Panc1 (cell line): ENCODE results near the gene KNDC1. TPM values are rescaled to one million over a fixed set of nuclear protein-coding genes. Genes with fewer than 3 reads are reported as not detected.

Experiments
- ATAC-seq: fragments of 200-7000 bp; cut with Tn5 transposase; 2 replicates; pipeline ENCODE4 v1.9.1; 2020; ENCODE audit warnings: mild to moderate bottlenecking, moderate library complexity
- BruUV-seq: library from RNA; stranded (reverse); fragments of 400-500 nt; replicated peaks from 2 replicates; lab custom pipeline; 2021; lab: Mats Ljungman, UMichigan
- CTCF ChIA-PET: fragments of 300-600 bp; sonication (Branson Sonifier 250); formaldehyde crosslinking; loops from one replicate; lab custom pipeline; 2022; ENCODE audit warnings: antibody characterized with exemption; lab: Charles Lee
- POLR2A ChIA-PET: fragments of 300-600 bp; sonication (Branson Sonifier 250); formaldehyde crosslinking; loops from one replicate; lab custom pipeline; 2022; ENCODE audit warnings: antibody characterized with exemption; lab: Charles Lee
- DNase-seq: peaks from one replicate; pipeline ENCODE4 v3.0.0-alpha.2; 2010; ENCODE audit warnings: low read depth, low spot score
- H3K27ac ChIP-seq: 2 replicates; pipeline ENCODE4 v1.5.1; 2011; ENCODE audit warnings: mild to moderate bottlenecking, low read length, inconsistent platforms
- H3K27me3 ChIP-seq: fragments of 200-500 bp; sonication (Bioruptor generic); 2 replicates; pipeline ENCODE4 v1.6.0; 2014; ENCODE audit warnings: low read length, inconsistent platforms; ENCODE audit not compliant: control insufficient read depth, insufficient read depth
- H3K36me3 ChIP-seq: fragments of 200-500 bp; sonication (Bioruptor generic); 2 replicates; pipeline ENCODE4 v1.5.1; 2014; ENCODE audit warnings: inconsistent platforms, mild to moderate bottlenecking, low read length, moderate library complexity; ENCODE audit not compliant: control insufficient read depth, insufficient read depth
- H3K4me1 ChIP-seq: 2 replicates; pipeline ENCODE4 v1.5.1; 2011; ENCODE audit warnings: inconsistent platforms, mild to moderate bottlenecking, low read length, moderate library complexity; ENCODE audit not compliant: control insufficient read depth, insufficient read depth
- H3K4me3 ChIP-seq, 2 experiments: 2 replicates each; pipeline ENCODE4 v1.5.1; 2011 to 2012; ENCODE audit warnings: low read depth in 2 of 2, low read length in 2 of 2, mild to moderate bottlenecking in 2 of 2, inconsistent platforms in 1 of 2, moderate library complexity in 1 of 2
- H3K9me3 ChIP-seq: fragments of 200-500 bp; sonication (Bioruptor generic); 2 replicates; pipeline ENCODE4 v1.5.1; 2014; ENCODE audit warnings: low read depth, mild to moderate bottlenecking, inconsistent platforms, low read length, moderate library complexity; ENCODE audit not compliant: control insufficient read depth, insufficient read depth
- CTCF ChIP-seq: fragments of 450-650 bp; IDR thresholded peaks from 2 replicates; pipeline ENCODE4 v1.5.1; 2017; ENCODE audit warnings: mild to moderate bottlenecking
- POLR2AphosphoS5 ChIP-seq: IDR thresholded peaks from 2 replicates; pipeline ENCODE4 v1.6.1; 2012; ENCODE audit warnings: mild to moderate bottlenecking, low read depth, low read length, moderate library complexity
- REST ChIP-seq, 2 experiments: IDR thresholded peaks; 2 replicates each; pipeline ENCODE4 v1.6.1; 2011 to 2012; ENCODE audit warnings: low read depth in 2 of 2, control low read depth in 1 of 2, low read length in 1 of 2, mild to moderate bottlenecking in 1 of 2, moderate library complexity in 1 of 2; ENCODE audit not compliant: insufficient read depth in 1 of 2
- SIN3A ChIP-seq: IDR thresholded peaks from 2 replicates; pipeline ENCODE4 v1.6.1; 2012; ENCODE audit warnings: low read depth, mild to moderate bottlenecking, low read length, moderate library complexity, borderline replicate concordance; ENCODE audit not compliant: insufficient read depth
- TCF7L2 ChIP-seq: IDR thresholded peaks from 2 replicates; pipeline ENCODE4 v1.6.1; 2011; ENCODE audit warnings: mild to moderate bottlenecking, low read depth, low read length, inconsistent platforms
- in situ Hi-C: cut with HindIII; loops from 2 replicates; pipeline ENCODE4 v1.10.0; 2016; ENCODE audit warnings: low sequenced_read_pairs, low pct_unique_long_range_greater_than_20kb
- intact Hi-C: fragments of 100-400 bp; cut with micrococcal nuclease; formaldehyde crosslinking; loops from one replicate; pipeline ENCODE4 v1.10.0; 2022; ENCODE audit not compliant: unreplicated experiment
- total RNA-seq: library from RNA; stranded (reverse); gene quantifications from one replicate; pipeline ENCODE4 v1.2.1, GENCODE V29; 2021; ENCODE audit not compliant: unreplicated experiment

The KNDC1 gene
- total RNA-seq, 1 experiment from 2014 or later = 2.6 TPM

GRCh38 chr10:133202778-133203651 is 43.0 kb downstream of the KNDC1 start:
- H3K9me3 ChIP-seq = no peaks in the 10 kb centered on the region
- intact Hi-C loops (no loop called here), in situ Hi-C loops (no loop called here)
- ATAC-seq (no peak), DNase-seq (no peak)
- H3K4me1 ChIP-seq = no peaks in the 10 kb centered on the region
- TF ChIP-seq SIN3A (no peak), CTCF (no peak), REST (IDR thresholded peaks at IDR 0.05; ENCODE audit: insufficient read depth in 1 of 2, low read depth in 2 of 2, low read length in 1 of 2) (no peak), POLR2AphosphoS5 (no peak), TCF7L2 (no peak)
- POLR2A ChIA-PET = no interaction called here
- H3K4me3 ChIP-seq = no peak overlapping the region
- no peaks in the 10 kb centered on the region for H3K27me3 ChIP-seq
- H3K27ac ChIP-seq = no peak overlapping the region
- no TSS peak for BruUV-seq
- CTCF ChIA-PET = no interaction called here
- H3K36me3 ChIP-seq = no peaks in the 10 kb centered on the region

- intact Hi-C loops = no loop called here
- H3K4me3 ChIP-seq = no peak overlapping the region
- POLR2A ChIA-PET = no interaction called here
- TF ChIP-seq CTCF (no peak), REST (IDR thresholded peaks at IDR 0.05; ENCODE audit: insufficient read depth in 1 of 2, low read depth in 2 of 2, low read length in 1 of 2) (no peak), SIN3A (no peak), POLR2AphosphoS5 (no peak), TCF7L2 (no peak)
- no peaks in the 10 kb centered on the region for H3K36me3 ChIP-seq
- in situ Hi-C loops = no loop called here
- H3K27ac ChIP-seq = no peak overlapping the region
- no peak for DNase-seq
- no peak for ATAC-seq
- H3K4me1 ChIP-seq = no peaks in the 10 kb centered on the region
- H3K9me3 ChIP-seq = no peaks in the 10 kb centered on the region
- no peaks in the 10 kb centered on the region for H3K27me3 ChIP-seq
- BruUV-seq = no TSS peak
- CTCF ChIA-PET = no interaction called here
Observed at GRCh38 chr10:133203652-133204195, 43.7 kb downstream of the KNDC1 start.
